T47D (cell line): Measurements from ENCODE around the gene CCDC154.
"Not testable (repeated sequence)": the region's sequence is repeated elsewhere in the genome, so short reads cannot be mapped to it uniquely, and the experiment has no call there.

Experiments
- DNase-seq, 2 experiments: peaks; one replicate each; pipeline versions ENCODE4 v3.0.0 to v3.0.0-alpha.2; 2011 to 2012; ENCODE audit warnings: low read depth in 1 of 2, low spot score in 1 of 2
- JUND ChIP-seq: IDR thresholded peaks from 2 replicates; pipeline ENCODE4 v1.6.1; 2012; ENCODE audit warnings: low read depth
- in situ Hi-C: cut with HindIII; loops from 2 replicates; pipeline ENCODE4 v1.10.0; 2016; ENCODE audit warnings: low sequenced_read_pairs, low pct_unique_long_range_greater_than_20kb

Gene CCDC154

DNA sequence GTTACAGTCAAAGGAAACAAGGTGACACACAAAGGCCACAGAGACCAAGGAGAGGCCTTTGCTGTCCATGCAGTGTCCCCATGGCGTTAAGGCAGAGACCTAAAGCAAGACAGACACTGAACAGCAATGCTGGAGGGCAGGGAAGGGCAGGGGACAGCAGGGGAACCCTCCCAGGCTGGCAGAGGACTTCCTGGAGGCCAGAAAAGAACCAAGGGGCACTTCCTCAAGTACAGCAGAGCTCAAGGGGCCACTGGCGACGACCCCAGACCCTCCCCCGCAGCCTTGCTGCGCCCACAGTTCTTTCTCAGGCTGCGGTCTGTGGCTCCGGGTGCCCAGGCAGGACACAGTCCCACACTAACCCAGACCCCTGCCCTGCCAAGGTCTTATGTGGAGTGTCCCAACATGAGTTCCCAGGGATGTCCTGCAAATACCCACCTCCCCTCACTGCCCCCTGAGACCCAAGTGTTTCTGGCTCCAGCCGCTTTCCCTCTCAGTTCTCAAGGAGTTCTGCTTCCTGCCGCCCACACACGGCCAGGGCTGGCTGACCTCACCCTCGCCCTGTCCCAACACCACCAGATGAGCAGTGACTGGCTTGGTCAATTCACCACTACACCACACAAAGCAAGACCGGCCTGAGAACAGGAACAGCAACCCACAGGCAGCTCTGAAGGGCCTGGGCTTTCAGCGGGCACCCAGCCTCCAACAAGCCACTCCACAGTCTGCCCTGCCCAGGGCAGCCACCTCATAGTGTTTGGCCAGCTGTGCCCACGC, 26.3 kb upstream of the CCDC154 start:
- in situ Hi-C loops = no loop called here
- peak in 1 of 2 experiments; percentile 89 for DNase-seq
- no peak for TF ChIP-seq JUND

DNA sequence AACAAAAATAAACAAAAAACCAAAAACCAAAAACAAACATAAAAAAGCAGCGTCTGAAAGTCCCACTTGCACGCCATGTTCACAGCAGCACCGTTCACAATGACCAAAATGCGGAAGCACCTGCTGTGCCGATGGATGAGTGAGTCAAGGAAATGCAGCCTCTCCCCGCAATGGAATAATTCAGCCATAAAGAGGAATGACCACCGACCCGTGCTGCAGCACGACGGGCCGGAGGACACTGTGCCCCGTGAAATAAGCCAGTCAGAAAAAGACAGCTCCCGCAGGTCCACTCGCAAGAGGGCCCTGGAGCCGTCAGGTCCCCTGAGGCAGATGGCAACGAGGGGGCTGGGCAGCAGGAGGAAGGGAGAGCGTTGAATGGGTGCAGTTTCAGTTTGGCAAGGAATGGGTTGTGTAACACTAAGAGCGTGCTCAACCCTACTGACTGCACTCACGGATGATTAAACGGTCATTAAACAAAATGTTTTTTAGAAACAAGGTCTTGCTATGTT, 25.4 kb upstream of the CCDC154 start:
- in situ Hi-C loops = no loop called here
- no peak for TF ChIP-seq JUND
- no peak for DNase-seq

DNA sequence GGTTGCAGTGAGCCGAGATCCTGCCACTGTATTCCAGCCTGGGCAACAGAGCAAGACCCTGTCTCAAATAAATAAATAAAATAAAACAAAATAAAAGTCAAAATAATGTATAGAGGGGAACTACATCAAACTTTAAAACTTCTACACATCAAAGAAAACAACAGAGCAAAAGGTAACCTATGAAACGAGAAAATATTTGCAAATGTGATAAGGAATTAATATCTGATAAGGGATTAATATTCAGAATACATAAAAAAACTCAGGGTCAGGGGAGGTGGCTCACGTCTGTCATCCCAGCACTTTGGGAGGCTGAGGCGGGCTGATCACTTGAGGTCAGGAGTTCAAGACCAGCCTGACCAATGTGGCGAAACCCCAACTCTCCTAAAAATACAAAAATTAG, 24.8 kb upstream of the CCDC154 start:
- DNase-seq, in situ Hi-C loops: not testable (repeated sequence)

DNA sequence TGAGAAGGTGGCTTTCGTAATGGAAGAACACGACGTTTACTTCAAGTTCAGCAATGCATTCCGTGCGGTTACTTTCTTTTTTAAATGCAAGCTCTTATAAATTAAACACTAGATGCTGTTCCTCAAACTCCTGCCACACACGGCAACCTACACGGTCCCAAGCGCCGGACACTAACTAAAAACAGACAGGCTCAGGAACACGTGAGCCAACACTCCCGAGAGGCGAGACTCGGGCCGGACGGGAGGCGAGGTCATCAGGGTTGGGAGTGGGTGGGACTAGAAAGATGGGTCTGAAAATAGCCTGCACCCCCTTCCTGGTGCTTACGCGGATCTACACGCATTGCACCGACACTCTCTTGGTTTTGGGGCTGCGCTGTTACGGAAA, 24.1 kb upstream of the CCDC154 start:
- in situ Hi-C loops = no loop called here
- DNase-seq = no peak
- no peak for TF ChIP-seq JUND

DNA sequence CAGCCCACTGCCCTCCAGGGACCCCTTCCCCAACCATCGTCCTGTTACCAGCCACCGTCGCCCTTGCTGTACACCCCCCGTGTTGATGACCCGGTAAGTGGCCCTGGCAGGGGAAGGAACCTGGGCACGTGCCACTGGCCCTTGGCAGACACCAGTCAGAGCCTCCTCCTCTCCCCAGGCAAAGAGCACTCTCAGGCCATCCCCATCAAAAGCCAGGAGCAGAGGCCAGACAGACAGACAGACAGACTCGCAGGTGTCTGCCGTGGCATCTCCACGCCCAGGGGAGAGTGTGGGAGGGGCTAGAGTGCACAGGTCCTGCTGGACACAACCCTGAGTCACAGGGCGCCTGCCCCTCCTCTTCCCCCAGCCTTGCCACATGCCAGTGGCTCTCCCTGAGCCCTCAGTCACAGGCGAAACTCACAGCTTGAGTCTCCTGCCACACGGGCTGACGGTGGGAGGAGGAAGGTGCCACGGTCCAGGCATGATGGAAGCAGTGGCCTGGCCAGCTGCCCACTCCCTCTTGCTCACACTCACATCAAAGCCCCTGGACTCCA, 22.7 kb upstream of the CCDC154 start:
- no peak for TF ChIP-seq JUND
- peak in 1 of 2 experiments; percentile 30 for DNase-seq
- in situ Hi-C loops = no loop called here

DNA sequence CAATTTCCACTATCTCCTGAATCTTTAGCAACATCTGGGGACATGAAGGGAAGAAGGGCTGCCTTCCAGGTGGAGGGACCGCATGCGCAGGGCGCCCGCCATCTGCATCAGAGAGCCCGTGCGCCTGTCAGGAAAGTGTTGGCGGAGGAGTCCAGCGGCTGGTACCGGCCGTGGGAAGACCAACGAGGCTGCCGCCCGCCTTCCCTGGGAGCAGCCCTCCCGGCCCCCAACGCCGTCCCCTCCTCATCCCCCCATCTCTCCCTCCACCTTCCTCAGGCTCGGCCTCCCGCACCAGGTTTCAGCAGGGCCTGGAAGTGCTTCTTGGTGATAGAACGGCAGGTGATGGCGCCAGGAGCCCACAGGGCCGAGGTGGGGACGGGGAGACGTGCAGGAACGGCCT, 21.7 kb upstream of the CCDC154 start:
- DNase-seq = no peak
- TF ChIP-seq JUND = no peak
- in situ Hi-C loops = no loop called here

DNA sequence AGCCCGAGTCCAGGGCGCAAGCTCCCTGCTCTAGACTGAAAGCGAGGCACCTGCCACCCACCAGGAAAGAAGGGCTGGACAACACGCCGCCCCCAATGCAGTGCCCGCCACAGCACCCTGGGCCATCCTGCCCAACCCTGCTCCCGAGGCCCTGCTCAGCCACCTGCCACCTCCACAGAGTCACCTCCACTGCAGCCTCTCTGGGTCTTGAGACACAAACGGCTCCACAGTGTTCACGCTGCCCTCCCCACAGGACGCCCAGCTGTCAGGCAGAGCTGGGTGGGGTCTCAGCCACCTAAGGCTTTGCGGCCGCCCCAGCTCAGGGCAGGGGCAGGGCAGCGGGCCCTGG, 21.2 kb upstream of the CCDC154 start:
- DNase-seq = no peak
- TF ChIP-seq JUND = no peak
- in situ Hi-C loops = no loop called here

DNA sequence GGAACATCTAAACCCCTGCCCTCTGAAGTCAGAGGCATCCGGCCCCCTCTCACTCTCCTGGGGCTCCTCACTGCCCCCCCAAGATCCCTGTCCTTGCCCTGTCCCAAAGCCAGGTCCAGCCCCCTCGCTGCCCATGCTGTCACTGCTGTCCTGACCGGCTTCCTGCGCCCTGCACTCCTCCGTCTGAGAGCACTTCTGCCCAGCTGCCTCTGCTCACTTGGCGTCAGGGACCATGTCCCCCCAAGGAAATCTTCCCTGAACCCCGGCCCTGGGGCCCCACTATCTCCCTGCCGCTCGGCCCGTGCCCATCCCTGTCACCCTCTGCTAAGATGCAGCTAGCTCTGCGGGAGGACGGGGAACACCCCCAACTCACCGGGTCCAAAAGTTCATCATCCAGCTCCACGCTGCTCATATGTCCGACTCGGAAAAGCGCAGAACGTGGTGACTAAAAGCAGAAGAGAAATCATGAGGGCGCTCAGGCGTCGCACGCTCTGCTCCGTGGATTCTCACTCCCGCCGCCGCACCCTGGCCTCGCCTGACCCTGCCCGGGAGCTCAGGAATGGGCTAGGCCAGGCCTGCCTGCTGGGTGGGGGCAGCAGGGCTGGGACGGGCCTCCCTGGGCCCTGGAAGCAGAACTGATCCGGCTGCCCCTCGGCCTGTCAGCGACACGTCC, 20.7 kb upstream of the CCDC154 start:
- TF ChIP-seq JUND = no peak
- no peak for DNase-seq
- in situ Hi-C loops = no loop called here

DNA sequence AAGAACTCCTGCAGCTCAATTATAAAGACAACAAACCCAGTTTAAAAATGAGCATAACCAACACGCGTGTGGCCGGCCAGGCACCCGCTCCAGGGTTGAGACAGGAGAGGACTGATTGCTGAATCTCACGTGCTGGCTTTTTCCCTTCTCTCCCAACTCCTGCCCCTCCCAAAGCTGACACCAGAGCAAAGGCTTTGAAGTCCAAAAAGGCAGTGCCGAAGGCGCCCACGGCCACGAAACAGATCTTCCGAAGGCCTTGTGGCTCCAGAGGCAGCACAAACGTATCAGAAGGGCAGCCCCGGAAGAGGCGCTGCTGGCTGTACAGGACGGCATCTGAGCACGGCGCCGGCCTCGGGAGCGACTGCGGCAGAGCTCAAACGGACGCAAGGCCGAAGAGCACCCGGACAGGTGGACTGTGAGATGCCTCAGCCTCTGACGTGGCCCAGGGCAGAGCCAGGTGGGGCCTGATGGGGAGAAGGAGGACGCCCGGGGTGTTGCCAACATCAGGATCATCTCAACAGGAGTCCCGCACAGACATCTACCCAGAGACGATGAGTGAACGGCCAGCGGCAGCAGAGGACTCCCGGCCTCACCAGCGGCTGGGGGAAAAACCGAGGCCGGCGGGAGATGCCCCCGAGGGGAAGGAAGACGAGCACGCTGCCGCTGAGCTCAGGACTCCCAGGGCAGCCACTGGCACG, 20.0 kb upstream of the CCDC154 start:
- DNase-seq = no peak
- in situ Hi-C loops = no loop called here
- no peak for TF ChIP-seq JUND

DNA sequence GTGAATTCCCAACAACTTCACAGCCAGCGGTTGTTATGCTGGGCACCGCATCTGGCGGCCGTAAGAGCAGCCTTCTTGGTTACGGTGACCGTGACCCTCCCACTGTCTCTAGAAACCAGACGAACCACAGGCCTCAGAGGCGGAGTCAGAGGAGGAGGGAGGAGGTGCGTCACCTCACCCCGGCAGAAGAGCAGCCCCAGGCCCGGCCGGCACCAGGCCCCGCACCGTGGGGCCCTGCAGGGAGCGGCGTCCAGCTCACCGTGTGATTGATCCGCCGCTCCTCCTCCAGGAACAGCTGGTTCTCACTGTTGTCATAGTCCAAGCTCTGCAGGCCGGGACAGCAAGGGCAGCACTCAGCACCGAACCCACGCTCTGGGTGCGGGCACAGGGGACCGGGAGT, 16.8 kb upstream of the CCDC154 start:
- no peak for DNase-seq
- no peak for TF ChIP-seq JUND
- in situ Hi-C loops = no loop called here

DNA sequence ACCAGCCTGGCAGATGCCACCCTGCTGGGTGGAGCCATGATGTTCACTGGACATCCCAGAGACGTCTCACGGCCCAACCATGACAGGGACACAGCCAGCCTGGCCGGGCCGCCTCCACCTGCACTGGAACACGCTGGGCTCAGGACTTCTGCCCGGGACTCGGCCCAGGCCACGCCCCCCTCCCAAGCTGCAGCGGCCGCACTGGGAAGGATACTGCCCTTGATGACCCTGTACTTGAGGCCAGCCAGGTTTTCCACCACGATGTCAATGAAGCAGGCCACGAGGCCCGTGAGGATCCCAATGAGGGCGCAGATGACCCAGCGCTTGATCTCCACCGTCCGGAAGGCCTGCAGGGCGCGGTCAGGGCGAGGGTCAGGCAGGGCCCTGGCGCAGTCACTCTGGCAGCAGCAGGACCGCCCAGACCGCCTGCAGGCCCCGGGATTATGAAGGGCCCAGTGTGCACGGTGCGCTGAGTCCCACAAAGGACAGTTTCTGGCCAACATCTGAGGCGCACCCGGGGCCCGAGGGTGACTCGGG, 16.3 kb upstream of the CCDC154 start:
- no peak for DNase-seq
- no peak for TF ChIP-seq JUND
- in situ Hi-C loops = no loop called here

DNA sequence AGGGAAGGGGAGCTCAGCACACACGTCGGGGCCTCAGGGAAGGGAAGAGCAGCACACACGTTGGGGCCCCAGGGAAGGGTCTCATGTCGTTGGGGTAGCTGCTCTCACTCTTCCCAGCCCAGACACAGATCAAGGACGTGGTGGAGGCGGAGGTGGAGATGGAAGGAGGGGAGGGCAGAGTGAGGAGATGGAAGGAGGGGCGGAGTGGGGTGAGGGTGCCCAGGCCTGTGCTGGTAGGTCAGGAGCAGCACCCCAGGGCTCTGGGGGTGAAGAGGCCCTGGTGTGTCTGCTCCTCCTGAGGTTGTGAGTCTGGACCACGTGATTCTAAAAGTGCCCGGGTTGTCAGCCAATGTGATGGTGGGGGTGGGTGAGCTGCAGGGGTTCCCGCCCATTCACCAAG, 15.6 kb upstream of the CCDC154 start:
- in situ Hi-C loops = no loop called here
- DNase-seq = no peak
- no peak for TF ChIP-seq JUND

DNA sequence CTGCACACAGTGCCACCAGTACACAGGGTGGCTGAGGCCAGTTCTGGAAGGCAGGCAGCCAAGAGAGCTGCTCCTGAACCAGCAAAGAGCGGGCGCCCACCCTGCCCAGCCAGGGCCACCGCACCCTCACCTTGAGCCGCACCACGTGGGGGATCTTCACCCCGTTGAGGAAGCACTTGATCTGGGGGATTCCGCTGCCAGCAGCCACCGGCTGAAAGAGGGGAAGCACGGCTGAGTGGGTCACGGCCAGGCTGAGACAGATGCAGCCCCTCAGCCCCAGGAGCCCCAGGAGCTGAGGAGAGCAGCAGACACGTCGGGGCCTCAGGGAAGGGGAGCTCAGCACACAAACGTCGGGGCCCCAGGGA, 14.6 kb upstream of the CCDC154 start:
- in situ Hi-C loops = no loop called here
- DNase-seq = no peak
- TF ChIP-seq JUND = no peak
